Right atrium auricular region (tissue), 2 donors: ENCODE data around the gene SUCO. TPM values are rescaled to one million over a fixed set of nuclear protein-coding genes. Genes with fewer than 3 reads are reported as not detected.

Experiments used
- DNase-seq: peaks from one replicate; pipeline ENCODE4 v3.0.0-alpha.2; 2019; ENCODE audit warnings: low spot score
- H3K27ac ChIP-seq, 2 donors: fragments of 200-600 bp; sonication (generic); 1 replicate in 1 of 2; 2 replicates in 1 of 2; pipeline ENCODE4 v1.5.1; 2016 to 2019
- H3K27me3 ChIP-seq, 2 donors: fragments of 200-600 bp; sonication (generic); one replicate each; pipeline versions ENCODE4 v1.5.1 to v1.6.0; 2017 to 2019
- H3K36me3 ChIP-seq: fragments of 200-600 bp; sonication (generic); one replicate; pipeline ENCODE4 v1.5.1; 2016
- H3K4me1 ChIP-seq, 2 donors: fragments of 200-600 bp; sonication (generic); one replicate each; pipeline versions ENCODE4 v1.5.1 to v1.6.0; 2017 to 2019
- H3K4me3 ChIP-seq, 2 donors: fragments of 200-600 bp; sonication (generic); 1 replicate in 1 of 2; 2 replicates in 1 of 2; pipeline ENCODE4 v1.5.1; 2017 to 2019; ENCODE audit warnings: mild to moderate bottlenecking in 1 of 2, moderate library complexity in 1 of 2
- H3K9me3 ChIP-seq, 2 donors: fragments of 200-600 bp; sonication (generic); one replicate each; pipeline ENCODE4 v1.5.1; 2019
- CTCF ChIP-seq, 2 donors: fragments of 200-600 bp; sonication (generic); IDR thresholded peaks; one replicate each; pipeline ENCODE4 v1.5.1; 2019; ENCODE audit warnings: antibody characterized with exemption in 2 of 2
- total RNA-seq, 2 donors: library from RNA; depleted of rRNA; stranded (reverse); fragments of >200 nt; gene quantifications; one replicate each; pipeline ENCODE4 v1.1.0, GENCODE V29; 2016

SUCO gene
- total RNA-seq, 2 donors from 2014 or later, result 19.1 to 29.1 TPM

- Histone ChIP-seq H3K4me3 (no peak overlapping the region), H3K4me1 (no peaks in the 10 kb centered on the region), H3K27ac (no peak overlapping the region), H3K9me3 (peaks cover 0 to 4% of the 10 kb centered on the region in 2 donors), H3K27me3 (no peaks in the 10 kb centered on the region), H3K36me3 (no peaks in the 10 kb centered on the region)
- no peak for TF ChIP-seq CTCF (IDR thresholded peaks at IDR 0.05)
- DNase-seq, result no peak
These were observed 95.5 kb downstream of the SUCO start for GRCh38 chr1:172628401-172628800.

GRCh38 chr1:172629170-172629569 lies 96.2 kb downstream of the SUCO start:
- H3K36me3 ChIP-seq, result no peaks in the 10 kb centered on the region
- DNase-seq, result no peak
- no peak for TF ChIP-seq CTCF (IDR thresholded peaks at IDR 0.05)
- H3K27ac ChIP-seq, result no peak overlapping the region
- H3K4me1 ChIP-seq, result no peaks in the 10 kb centered on the region
- H3K9me3 ChIP-seq, result peaks cover 0 to 4% of the 10 kb centered on the region in 2 donors
- H3K4me3 ChIP-seq, result no peak overlapping the region
- H3K27me3 ChIP-seq, result no peaks in the 10 kb centered on the region

- H3K36me3 ChIP-seq, result no peaks in the 10 kb centered on the region
- TF ChIP-seq CTCF (IDR thresholded peaks at IDR 0.05), result no peak
- H3K9me3 ChIP-seq, result peaks cover 0 to 4% of the 10 kb centered on the region in 2 donors
- H3K4me3 ChIP-seq, result no peak overlapping the region
- no peaks in the 10 kb centered on the region for H3K4me1 ChIP-seq
- no peak overlapping the region for H3K27ac ChIP-seq
- H3K27me3 ChIP-seq, result no peaks in the 10 kb centered on the region
- no peak for DNase-seq
These were observed 96.7 kb downstream of the SUCO start for GRCh38 chr1:172629638-172630037.

- H3K36me3 ChIP-seq, result no peaks in the 10 kb centered on the region
- peaks cover 0 to 4% of the 10 kb centered on the region in 2 donors for H3K9me3 ChIP-seq
- H3K4me3 ChIP-seq, result no peak overlapping the region
- no peak for DNase-seq
- no peaks in the 10 kb centered on the region for H3K27me3 ChIP-seq
- H3K27ac ChIP-seq, result no peak overlapping the region
- no peaks in the 10 kb centered on the region for H3K4me1 ChIP-seq
- TF ChIP-seq CTCF (IDR thresholded peaks at IDR 0.05), result no peak
These were observed 97.3 kb downstream of the SUCO start for GRCh38 chr1:172630056-172630818.

- H3K9me3 ChIP-seq, result peaks cover 0 to 4% of the 10 kb centered on the region in 2 donors
- DNase-seq, result no peak
- no peak overlapping the region for H3K4me3 ChIP-seq
- no peak for TF ChIP-seq CTCF (IDR thresholded peaks at IDR 0.05)
- H3K36me3 ChIP-seq, result no peaks in the 10 kb centered on the region
- no peaks in the 10 kb centered on the region for H3K4me1 ChIP-seq
- H3K27me3 ChIP-seq, result no peaks in the 10 kb centered on the region
- no peak overlapping the region for H3K27ac ChIP-seq
These were observed 97.9 kb downstream of the SUCO start for GRCh38 chr1:172630868-172631267.

- Histone ChIP-seq H3K9me3 (no peaks in the 10 kb centered on the region), H3K4me3 (no peak overlapping the region), H3K27me3 (no peaks in the 10 kb centered on the region), H3K27ac (no peak overlapping the region), H3K4me1 (no peaks in the 10 kb centered on the region), H3K36me3 (no peaks in the 10 kb centered on the region)
- TF ChIP-seq CTCF (IDR thresholded peaks at IDR 0.05), result no peak
- DNase-seq, result no peak
These were observed 104.6 kb downstream of the SUCO start for GRCh38 chr1:172637522-172637921.
